Measurements from ENCODE around the gene IREB2.

- TF ChIP-seq, protein P1, sequence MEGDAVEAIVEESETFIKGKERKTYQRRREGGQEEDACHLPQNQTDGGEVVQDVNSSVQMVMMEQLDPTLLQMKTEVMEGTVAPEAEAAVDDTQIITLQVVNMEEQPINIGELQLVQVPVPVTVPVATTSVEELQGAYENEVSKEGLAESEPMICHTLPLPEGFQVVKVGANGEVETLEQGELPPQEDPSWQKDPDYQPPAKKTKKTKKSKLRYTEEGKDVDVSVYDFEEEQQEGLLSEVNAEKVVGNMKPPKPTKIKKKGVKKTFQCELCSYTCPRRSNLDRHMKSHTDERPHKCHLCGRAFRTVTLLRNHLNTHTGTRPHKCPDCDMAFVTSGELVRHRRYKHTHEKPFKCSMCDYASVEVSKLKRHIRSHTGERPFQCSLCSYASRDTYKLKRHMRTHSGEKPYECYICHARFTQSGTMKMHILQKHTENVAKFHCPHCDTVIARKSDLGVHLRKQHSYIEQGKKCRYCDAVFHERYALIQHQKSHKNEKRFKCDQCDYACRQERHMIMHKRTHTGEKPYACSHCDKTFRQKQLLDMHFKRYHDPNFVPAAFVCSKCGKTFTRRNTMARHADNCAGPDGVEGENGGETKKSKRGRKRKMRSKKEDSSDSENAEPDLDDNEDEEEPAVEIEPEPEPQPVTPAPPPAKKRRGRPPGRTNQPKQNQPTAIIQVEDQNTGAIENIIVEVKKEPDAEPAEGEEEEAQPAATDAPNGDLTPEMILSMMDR (IDR thresholded peaks at IDR 0.05), result no peak
- no peak for TF ChIP-seq POLR2A (IDR thresholded peaks at IDR 0.05)
- no peak for TF ChIP-seq EP300 (IDR thresholded peaks at IDR 0.05)
- TF ChIP-seq POLR2AphosphoS5 (IDR thresholded peaks at IDR 0.05), result no peak
Measured at GRCh38 chr15:78469031-78469430, 31.0 kb downstream of the IREB2 start.

All from suprapubic skin (tissue), 4 donors.